AG04449 (cell line): ENCODE measurements around the gene SLX9.

Experiments used
- CTCF ChIA-PET: fragments of 350-600 bp; formaldehyde crosslinking; extraction: SDS; loops from one replicate; lab custom pipeline; 2021; ENCODE audit warnings: antibody characterized with exemption; lab: Yijun Ruan, JAX
- POLR2A ChIA-PET: fragments of 400-600, 350-600 bp; formaldehyde crosslinking; extraction: SDS; loops from one replicate; lab custom pipeline; 2020; ENCODE audit warnings: antibody characterized with exemption, inconsistent platforms; lab: Yijun Ruan, JAX
- DNase-seq: peaks from one replicate; pipeline ENCODE4 v3.0.0-alpha.2; 2010; ENCODE audit warnings: low read depth, low spot score
- H3K4me3 ChIP-seq: 2 replicates; pipeline ENCODE4 v1.5.1; 2011; ENCODE audit warnings: low read depth, mild to moderate bottlenecking, control low read depth, low read length
- TF ChIP-seq, protein P1 (sequence below): IDR thresholded peaks from one replicate; pipeline ENCODE4 v1.5.1; 2011; ENCODE audit warnings: mild to moderate bottlenecking, moderate library complexity, low read length, control low read depth, inconsistent platforms; ENCODE audit not compliant: insufficient read depth; ENCODE audit errors: missing control alignments

The SLX9 gene

DNA sequence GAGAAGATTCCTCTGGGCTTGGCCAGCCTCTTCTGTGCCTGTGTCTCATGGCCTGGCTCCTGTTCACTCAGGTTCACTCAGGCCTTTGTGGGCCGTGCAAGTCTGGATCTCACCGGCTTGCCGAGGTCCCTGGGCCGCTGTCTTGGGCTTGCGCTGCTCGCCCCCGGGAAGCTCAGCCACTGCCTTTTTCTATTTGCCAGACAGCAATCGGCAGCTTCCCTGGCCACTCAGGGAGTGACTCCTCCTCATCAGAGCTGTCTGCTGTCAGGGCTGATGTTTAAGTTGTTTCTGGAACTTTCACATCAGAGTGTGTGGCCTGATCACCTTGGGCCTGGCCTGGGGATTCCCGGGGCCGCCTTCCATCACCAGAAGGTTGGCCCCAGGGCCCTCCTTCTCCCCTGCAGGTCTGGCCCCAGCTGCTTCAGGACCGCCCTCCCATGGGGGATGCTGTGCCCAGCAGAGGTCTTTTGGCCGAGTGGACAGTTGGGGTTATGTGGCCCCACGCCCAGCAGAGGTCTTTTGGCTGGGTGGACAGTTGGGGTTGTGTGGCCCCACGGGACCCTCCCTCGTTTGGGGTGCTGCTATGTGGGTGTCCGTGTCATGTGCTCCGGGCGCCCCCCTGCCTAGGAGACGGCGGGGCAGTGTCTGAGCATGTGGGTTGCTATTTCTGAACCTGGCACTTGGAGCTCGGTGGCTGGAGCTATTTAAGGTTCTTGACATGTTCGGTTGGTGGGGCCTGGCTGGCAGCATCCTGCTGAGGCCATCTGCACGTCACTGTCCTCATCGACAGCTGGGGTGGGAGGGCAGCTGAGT, 12.5 kb downstream of the SLX9 start:
- CTCF ChIA-PET, result interaction anchor here (0.8 to 27.1 kb wide), 8 partner anchors 9 to 187 kb away, joined by 3 to 601 read pairs (median 4); no protein-coding TSS in a partner anchor
- TF ChIP-seq, protein P1, sequence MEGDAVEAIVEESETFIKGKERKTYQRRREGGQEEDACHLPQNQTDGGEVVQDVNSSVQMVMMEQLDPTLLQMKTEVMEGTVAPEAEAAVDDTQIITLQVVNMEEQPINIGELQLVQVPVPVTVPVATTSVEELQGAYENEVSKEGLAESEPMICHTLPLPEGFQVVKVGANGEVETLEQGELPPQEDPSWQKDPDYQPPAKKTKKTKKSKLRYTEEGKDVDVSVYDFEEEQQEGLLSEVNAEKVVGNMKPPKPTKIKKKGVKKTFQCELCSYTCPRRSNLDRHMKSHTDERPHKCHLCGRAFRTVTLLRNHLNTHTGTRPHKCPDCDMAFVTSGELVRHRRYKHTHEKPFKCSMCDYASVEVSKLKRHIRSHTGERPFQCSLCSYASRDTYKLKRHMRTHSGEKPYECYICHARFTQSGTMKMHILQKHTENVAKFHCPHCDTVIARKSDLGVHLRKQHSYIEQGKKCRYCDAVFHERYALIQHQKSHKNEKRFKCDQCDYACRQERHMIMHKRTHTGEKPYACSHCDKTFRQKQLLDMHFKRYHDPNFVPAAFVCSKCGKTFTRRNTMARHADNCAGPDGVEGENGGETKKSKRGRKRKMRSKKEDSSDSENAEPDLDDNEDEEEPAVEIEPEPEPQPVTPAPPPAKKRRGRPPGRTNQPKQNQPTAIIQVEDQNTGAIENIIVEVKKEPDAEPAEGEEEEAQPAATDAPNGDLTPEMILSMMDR, result no peak

GRCh38 chr21:44952929-44953627, 13.2 kb downstream of the SLX9 start:
- TF ChIP-seq, protein P1, result no peak
- ChIA-PET CTCF (interaction anchor here (0.9 to 27.1 kb wide), 6 partner anchors 9 to 186 kb away, joined by 3 to 601 read pairs (median 4); no protein-coding TSS in a partner anchor), POLR2A (interaction anchor here (0.6 kb wide), 1 partner anchor 13 kb away, joined by 3 read pairs; the partner anchor contains the start of gene SLX9)
- no peak for DNase-seq
- H3K4me3 ChIP-seq, result no peak overlapping the region

More for the DNA sequence above, 12.5 kb downstream of the SLX9 start:
- POLR2A ChIA-PET, result interaction anchor here (0.6 kb wide), 1 partner anchor 12 kb away, joined by 3 read pairs; the partner anchor contains the start of gene SLX9
- no peak for DNase-seq
- H3K4me3 ChIP-seq, result no peak overlapping the region

DNA sequence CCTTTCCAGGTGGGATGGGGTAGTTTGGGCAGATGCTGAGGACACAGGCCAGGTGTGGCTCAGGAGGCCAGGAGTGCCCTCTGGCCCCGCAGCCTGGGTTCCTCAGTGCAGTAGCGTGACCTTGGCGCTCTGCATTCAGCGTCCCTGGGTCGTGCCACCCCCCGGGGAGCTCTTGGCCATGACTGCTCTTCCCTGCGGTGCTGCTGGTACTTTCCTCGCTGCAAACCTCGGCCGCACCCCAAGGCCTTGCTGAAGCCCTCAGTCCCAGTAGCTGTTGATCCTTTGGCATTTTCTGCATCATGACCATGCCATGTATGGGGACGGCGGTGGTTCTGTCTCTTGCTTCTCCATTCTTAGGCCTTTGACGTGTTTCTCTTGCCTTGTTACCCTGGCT, 13.8 kb downstream of the SLX9 start:
- ChIA-PET CTCF (interaction anchor here (0.8 to 27.1 kb wide), 4 partner anchors 20 to 185 kb away, joined by 3 to 601 read pairs (median 14); no protein-coding TSS in a partner anchor), POLR2A (no interaction called here)
- no peak overlapping the region for H3K4me3 ChIP-seq
- no peak for DNase-seq
- TF ChIP-seq, protein P1, result no peak

DNA sequence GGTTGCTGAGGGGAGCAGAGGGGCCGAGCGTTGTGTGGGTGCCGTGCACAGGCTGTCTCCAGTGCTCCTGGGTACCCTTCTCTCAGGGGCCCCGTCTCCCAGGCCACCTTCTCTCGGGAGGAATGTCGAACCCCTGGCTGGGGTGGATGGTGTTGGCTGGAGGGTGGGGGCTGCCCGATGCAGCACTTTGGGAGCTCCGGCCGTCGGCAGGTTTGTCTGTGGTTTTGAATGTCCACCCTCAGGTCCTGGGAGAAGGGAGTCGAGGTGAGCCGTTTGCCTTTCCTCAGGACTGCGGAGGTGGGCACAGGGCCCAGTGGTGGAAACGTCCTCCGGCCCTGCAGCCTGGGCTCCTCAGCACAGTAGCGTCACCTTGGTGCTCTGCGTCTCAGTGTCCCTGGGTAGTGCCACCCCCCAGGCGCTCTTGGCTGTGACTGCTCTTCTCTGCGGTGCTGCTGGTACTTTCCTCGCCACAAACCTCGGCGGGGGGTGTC, 14.5 kb downstream of the SLX9 start:
- CTCF ChIA-PET, result interaction anchor here (0.8 to 27.1 kb wide), 5 partner anchors 21 to 185 kb away, joined by 3 to 601 read pairs (median 12); no protein-coding TSS in a partner anchor
- no peak for DNase-seq
- TF ChIP-seq, protein P1, result no peak
- POLR2A ChIA-PET, result no interaction called here
- no peak overlapping the region for H3K4me3 ChIP-seq

DNA sequence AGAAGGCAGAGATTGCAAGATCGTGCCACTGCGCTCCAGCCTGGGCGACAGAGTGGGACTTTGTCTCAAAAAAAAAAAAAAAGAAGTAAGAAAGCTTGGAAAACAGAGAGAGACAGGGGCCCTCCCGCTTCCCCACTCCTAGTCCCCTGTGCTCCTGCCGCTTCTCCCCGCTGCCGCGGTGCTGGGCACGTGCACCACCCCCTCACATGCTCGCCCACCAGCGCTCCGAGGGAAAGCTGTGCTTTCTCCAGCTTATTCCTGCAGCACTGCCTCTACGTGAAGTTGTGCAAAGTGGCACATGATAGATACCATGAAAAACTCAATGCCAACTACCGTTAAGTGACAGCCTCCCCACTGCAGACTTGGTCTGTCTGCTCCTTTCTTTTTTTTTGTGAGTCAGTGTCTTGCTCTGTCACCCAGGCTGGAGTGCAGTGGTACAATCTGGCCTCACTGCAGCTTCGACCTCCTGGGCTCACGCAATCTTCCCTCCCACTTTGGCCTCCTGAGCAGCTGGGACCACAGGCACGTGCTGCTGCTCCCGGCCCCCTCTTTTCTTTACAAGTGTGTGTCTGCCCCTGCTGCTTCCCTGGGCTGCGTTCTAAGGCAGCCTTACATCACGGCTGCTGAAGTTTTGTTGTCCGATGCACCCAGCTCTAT, 15.4 kb downstream of the SLX9 start:
- no peak overlapping the region for H3K4me3 ChIP-seq
- CTCF ChIA-PET, result interaction anchor here (2.2 to 27.1 kb wide), 2 partner anchors 172 to 184 kb away, joined by 12 to 601 read pairs; no protein-coding TSS in a partner anchor
- TF ChIP-seq, protein P1, result no peak
- POLR2A ChIA-PET, result no interaction called here
- DNase-seq, result no peak
